ENCODE data around the gene DLG5. TPM values are rescaled to one million over a fixed set of nuclear protein-coding genes. Genes with fewer than 3 reads are reported as not detected.

Gene DLG5, protein sequence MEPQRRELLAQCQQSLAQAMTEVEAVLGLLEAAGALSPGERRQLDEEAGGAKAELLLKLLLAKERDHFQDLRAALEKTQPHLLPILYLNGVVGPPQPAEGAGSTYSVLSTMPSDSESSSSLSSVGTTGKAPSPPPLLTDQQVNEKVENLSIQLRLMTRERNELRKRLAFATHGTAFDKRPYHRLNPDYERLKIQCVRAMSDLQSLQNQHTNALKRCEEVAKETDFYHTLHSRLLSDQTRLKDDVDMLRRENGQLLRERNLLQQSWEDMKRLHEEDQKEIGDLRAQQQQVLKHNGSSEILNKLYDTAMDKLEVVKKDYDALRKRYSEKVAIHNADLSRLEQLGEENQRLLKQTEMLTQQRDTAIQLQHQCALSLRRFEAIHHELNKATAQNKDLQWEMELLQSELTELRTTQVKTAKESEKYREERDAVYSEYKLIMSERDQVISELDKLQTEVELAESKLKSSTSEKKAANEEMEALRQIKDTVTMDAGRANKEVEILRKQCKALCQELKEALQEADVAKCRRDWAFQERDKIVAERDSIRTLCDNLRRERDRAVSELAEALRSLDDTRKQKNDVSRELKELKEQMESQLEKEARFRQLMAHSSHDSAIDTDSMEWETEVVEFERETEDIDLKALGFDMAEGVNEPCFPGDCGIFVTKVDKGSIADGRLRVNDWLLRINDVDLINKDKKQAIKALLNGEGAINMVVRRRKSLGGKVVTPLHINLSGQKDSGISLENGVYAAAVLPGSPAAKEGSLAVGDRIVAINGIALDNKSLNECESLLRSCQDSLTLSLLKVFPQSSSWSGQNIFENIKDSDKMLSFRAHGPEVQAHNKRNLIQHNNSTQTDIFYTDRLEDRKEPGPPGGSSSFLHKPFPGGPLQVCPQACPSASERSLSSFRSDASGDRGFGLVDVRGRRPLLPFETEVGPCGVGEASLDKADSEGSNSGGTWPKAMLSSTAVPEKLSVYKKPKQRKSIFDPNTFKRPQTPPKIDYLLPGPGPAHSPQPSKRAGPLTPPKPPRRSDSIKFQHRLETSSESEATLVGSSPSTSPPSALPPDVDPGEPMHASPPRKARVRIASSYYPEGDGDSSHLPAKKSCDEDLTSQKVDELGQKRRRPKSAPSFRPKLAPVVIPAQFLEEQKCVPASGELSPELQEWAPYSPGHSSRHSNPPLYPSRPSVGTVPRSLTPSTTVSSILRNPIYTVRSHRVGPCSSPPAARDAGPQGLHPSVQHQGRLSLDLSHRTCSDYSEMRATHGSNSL (N-terminal part only)
- 45.0 TPM for total RNA-seq

DNA sequence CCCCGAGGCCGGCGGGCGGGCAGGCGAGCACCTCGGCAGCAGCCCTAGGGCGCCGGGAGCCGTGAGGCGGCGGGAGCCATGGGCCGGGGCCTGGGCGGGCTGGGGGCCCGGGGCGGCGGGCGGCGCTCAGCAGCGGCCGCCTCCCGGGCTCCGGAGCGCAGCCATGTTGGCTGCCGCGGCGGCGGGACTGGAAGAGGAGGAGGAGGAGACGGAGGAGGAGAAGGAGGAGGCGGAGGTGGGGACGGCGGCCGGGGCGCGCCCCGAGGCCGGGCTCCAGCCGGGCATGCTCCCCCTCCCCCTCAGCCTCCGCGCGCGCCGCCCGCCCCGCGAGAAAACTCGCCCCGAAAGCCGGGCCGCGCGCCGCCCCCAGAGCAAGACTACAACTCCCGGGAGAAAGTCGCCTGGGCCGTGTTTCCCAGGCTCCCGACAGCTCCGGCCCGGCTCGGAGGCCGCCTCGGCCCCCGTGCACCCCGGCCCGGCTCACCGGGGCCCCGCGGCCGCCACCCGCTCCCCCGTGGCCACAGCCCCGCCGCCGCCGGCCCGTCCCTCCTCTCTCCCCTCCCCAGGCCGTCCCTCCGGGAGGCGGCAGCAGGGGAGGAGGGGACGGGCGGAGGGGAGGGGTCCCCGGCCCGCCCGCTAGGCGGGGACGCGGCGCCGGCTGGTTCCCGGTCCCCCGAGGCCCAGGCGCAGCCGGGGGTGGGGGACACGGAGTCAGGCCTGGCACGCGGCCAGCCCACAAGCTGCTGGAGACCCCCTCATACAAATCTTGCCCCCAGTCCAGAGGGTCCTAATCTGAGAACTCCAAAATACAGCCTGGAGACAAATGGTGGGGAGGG lies at the start of gene DLG5:
Gene DLG5 (minus strand): TSS at position 190 of the 836 bp plus-strand sequence. CDS start 235 bp downstream, outside the sequence.

Other genes starting within 250 kb of the DLG5 start
- gene POLR3A, start 102.8 kb upstream of the DLG5 start, total RNA-seq: 30.6 TPM
- gene RPS24, start 107.1 kb upstream of the DLG5 start, total RNA-seq: 2,015 TPM

Data from camera-type eye (tissue), 1 donor.